ENCODE measurements around the gene GPHN.

The GPHN gene

GRCh38 chr14:66507722-66508546 is at the start of gene GPHN:
GPHN (plus strand) TSS chr14:66508147.
- peak; percentile 95 for DNase-seq

- no peak for DNase-seq
Measured at GRCh38 chr14:66459603-66460002, 48.3 kb upstream of the GPHN start.

- no peak for DNase-seq
Measured at GRCh38 chr14:66464261-66464660, 43.7 kb upstream of the GPHN start.

GRCh38 chr14:66468778-66469367 is 39.1 kb upstream of the GPHN start:
- DNase-seq = no peak

- DNase-seq = no peak
Measured at GRCh38 chr14:66471584-66471983, 36.4 kb upstream of the GPHN start.

- no peak for DNase-seq
Measured at GRCh38 chr14:66472251-66472650, 35.7 kb upstream of the GPHN start.

- DNase-seq = no peak
Measured at GRCh38 chr14:66473223-66473622, 34.7 kb upstream of the GPHN start.

GRCh38 chr14:66476964-66477363 is 31.0 kb upstream of the GPHN start:
- no peak for DNase-seq

GRCh38 chr14:66477567-66477966 is 30.4 kb upstream of the GPHN start:
- no peak for DNase-seq

GRCh38 chr14:66482873-66483272 is 25.1 kb upstream of the GPHN start:
- DNase-seq = no peak

- no peak for DNase-seq
Measured at GRCh38 chr14:66483322-66483721, 24.6 kb upstream of the GPHN start.

- no peak for DNase-seq
Measured at GRCh38 chr14:66485029-66485428, 22.9 kb upstream of the GPHN start.

- no peak for DNase-seq
Measured at GRCh38 chr14:66485910-66486421, 22.0 kb upstream of the GPHN start, which contains the start of gene CCDC196. CCDC196 (plus strand) TSS chr14:66486371; CDS start chr14:66486503, 132 bp downstream.

- DNase-seq = no peak
Measured at GRCh38 chr14:66487164-66487563, 20.8 kb upstream of the GPHN start.

GRCh38 chr14:66490143-66491111 is 17.5 kb upstream of the GPHN start:
- DNase-seq = no peak

- DNase-seq = no peak
Measured at GRCh38 chr14:66493750-66494149, 14.2 kb upstream of the GPHN start.

- peak; percentile 70 for DNase-seq
Measured at GRCh38 chr14:66495218-66496098, 12.5 kb upstream of the GPHN start.

- no peak for DNase-seq
Measured at GRCh38 chr14:66496188-66496807, 11.6 kb upstream of the GPHN start.

- no peak for DNase-seq
Measured at GRCh38 chr14:66496911-66497310, 11.0 kb upstream of the GPHN start.

- DNase-seq = no peak
Measured at GRCh38 chr14:66498311-66498710, 9.6 kb upstream of the GPHN start.

- DNase-seq = no peak
Measured at GRCh38 chr14:66501592-66501991, 6.4 kb upstream of the GPHN start.
